Measurements from ENCODE around the gene COL4A6. TPM values are rescaled to one million over a fixed set of nuclear protein-coding genes. Genes with fewer than 3 reads are reported as not detected.

The COL4A6 gene
- total and polyA plus RNA-seq, 4 donors, result under 0.01 to 0.09 (median 0.07) TPM; not detected in 1

DNA sequence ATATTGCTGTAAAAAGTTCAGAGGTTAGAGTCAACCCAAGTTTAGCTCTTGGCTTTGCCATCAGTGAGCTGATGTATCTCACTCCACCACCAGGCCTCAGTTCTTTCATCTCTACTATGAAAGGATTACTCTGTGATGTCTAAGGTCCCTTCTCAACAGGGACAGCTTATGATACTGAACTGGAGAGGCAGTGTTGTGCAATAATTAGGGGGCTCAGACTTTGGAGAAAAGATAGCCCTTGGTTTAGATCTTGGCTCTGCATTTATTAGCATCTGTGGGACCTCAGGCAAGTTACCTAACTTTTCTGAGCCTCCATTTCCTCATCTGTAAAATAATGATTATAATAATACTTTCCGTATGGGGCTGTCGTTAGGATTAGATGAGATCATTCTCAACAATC is 89.0 kb downstream of the COL4A6 start (continued):
- TF ChIP-seq RAD21 (IDR thresholded peaks at IDR 0.05) (no peak), RXRA (IDR thresholded peaks at IDR 0.05) (no peak), GABPA (IDR thresholded peaks at IDR 0.05 in 1 of 2, conservative IDR thresholded peaks at IDR 0.05 in 1 of 2) (no peak)

GRCh38 chrX:108348525-108348924 is 89.7 kb downstream of the COL4A6 start:
- 94% methylated on average over 1 of the region's 1 CpG for WGBS
- Histone ChIP-seq H3K36me3 (ENCODE audit: control insufficient read depth in 4 of 4, insufficient read depth in 3 of 4, low read depth in 1 of 4, low read length in 3 of 4) (no peaks in the 10 kb centered on the region), H3K4me3 (ENCODE audit: low read depth in 1 of 3, low read length in 3 of 3) (no peak overlapping the region), H3K4me1 (ENCODE audit: control insufficient read depth in 4 of 4, insufficient read depth in 4 of 4, low read length in 3 of 4) (no peaks in the 10 kb centered on the region), H3K27ac (ENCODE audit: low read depth in 1 of 2, low read length in 2 of 2) (no peak overlapping the region), H3K27me3 (ENCODE audit: control insufficient read depth in 4 of 4, insufficient read depth in 4 of 4, low read length in 3 of 4) (peaks cover 0 to 4% (median 0%) of the 10 kb centered on the region in 4 donors), H3K9me3 (ENCODE audit: control insufficient read depth in 4 of 4, low read length in 3 of 4) (no peaks in the 10 kb centered on the region), H3K9ac (ENCODE audit: low read depth in 1 of 2, low read length in 2 of 2) (no peak overlapping the region)
- TF ChIP-seq FOXA1 (IDR thresholded peaks at IDR 0.05) (no peak), HNF4A (conservative IDR thresholded peaks at IDR 0.05) (no peak), YY1 (IDR thresholded peaks at IDR 0.05) (no peak), GABPA (IDR thresholded peaks at IDR 0.05 in 1 of 2, conservative IDR thresholded peaks at IDR 0.05 in 1 of 2) (no peak), SP1 (IDR thresholded peaks at IDR 0.05) (no peak), RAD21 (IDR thresholded peaks at IDR 0.05) (no peak), EGR1 (IDR thresholded peaks at IDR 0.05; ENCODE audit: low read depth in 2 of 2) (no peak), FOXA2 (IDR thresholded peaks at IDR 0.05) (no peak), CTCF (IDR thresholded peaks at IDR 0.05; ENCODE audit: low read depth, low read length, missing input control) (no peak)
- TF ChIP-seq, protein P1, sequence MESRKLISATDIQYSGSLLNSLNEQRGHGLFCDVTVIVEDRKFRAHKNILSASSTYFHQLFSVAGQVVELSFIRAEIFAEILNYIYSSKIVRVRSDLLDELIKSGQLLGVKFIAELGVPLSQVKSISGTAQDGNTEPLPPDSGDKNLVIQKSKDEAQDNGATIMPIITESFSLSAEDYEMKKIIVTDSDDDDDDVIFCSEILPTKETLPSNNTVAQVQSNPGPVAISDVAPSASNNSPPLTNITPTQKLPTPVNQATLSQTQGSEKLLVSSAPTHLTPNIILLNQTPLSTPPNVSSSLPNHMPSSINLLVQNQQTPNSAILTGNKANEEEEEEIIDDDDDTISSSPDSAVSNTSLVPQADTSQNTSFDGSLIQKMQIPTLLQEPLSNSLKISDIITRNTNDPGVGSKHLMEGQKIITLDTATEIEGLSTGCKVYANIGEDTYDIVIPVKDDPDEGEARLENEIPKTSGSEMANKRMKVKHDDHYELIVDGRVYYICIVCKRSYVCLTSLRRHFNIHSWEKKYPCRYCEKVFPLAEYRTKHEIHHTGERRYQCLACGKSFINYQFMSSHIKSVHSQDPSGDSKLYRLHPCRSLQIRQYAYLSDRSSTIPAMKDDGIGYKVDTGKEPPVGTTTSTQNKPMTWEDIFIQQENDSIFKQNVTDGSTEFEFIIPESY (IDR thresholded peaks at IDR 0.05), result no peak
- TF ChIP-seq, protein P2, sequence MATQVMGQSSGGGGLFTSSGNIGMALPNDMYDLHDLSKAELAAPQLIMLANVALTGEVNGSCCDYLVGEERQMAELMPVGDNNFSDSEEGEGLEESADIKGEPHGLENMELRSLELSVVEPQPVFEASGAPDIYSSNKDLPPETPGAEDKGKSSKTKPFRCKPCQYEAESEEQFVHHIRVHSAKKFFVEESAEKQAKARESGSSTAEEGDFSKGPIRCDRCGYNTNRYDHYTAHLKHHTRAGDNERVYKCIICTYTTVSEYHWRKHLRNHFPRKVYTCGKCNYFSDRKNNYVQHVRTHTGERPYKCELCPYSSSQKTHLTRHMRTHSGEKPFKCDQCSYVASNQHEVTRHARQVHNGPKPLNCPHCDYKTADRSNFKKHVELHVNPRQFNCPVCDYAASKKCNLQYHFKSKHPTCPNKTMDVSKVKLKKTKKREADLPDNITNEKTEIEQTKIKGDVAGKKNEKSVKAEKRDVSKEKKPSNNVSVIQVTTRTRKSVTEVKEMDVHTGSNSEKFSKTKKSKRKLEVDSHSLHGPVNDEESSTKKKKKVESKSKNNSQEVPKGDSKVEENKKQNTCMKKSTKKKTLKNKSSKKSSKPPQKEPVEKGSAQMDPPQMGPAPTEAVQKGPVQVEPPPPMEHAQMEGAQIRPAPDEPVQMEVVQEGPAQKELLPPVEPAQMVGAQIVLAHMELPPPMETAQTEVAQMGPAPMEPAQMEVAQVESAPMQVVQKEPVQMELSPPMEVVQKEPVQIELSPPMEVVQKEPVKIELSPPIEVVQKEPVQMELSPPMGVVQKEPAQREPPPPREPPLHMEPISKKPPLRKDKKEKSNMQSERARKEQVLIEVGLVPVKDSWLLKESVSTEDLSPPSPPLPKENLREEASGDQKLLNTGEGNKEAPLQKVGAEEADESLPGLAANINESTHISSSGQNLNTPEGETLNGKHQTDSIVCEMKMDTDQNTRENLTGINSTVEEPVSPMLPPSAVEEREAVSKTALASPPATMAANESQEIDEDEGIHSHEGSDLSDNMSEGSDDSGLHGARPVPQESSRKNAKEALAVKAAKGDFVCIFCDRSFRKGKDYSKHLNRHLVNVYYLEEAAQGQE (IDR thresholded peaks at IDR 0.05), result no peak
- DNase-seq (ENCODE audit: low spot score), result no peak

DNA sequence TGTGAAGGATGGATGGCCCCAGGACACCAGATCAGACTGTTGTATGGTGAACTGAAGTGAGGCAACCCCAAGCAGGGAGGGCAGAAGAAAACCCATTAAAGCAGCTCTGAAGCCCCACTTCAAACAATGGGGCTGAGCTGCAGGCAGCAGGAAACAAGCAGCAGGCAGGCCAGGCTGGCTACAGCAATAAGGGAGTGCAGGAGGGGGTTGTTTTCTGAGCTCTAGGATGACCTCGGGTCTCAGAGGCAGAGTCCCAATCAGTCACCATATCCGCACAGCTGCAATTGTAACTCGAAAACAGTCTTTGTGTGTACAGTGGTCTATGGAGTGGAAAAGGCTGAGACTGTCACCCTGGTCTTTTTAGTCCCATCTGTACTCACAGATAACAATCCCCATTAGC is 90.4 kb downstream of the COL4A6 start:
- Histone ChIP-seq H3K4me1 (ENCODE audit: control insufficient read depth in 4 of 4, insufficient read depth in 4 of 4, low read length in 3 of 4) (no peaks in the 10 kb centered on the region), H3K27ac (ENCODE audit: low read depth in 1 of 2, low read length in 2 of 2) (no peak overlapping the region), H3K9ac (ENCODE audit: low read depth in 1 of 2, low read length in 2 of 2) (no peak overlapping the region), H3K4me3 (ENCODE audit: low read depth in 1 of 3, low read length in 3 of 3) (no peak overlapping the region), H3K27me3 (ENCODE audit: control insufficient read depth in 4 of 4, insufficient read depth in 4 of 4, low read length in 3 of 4) (peaks cover 0 to 4% (median 0%) of the 10 kb centered on the region in 4 donors), H3K9me3 (ENCODE audit: control insufficient read depth in 4 of 4, low read length in 3 of 4) (no peaks in the 10 kb centered on the region), H3K36me3 (ENCODE audit: control insufficient read depth in 4 of 4, insufficient read depth in 3 of 4, low read depth in 1 of 4, low read length in 3 of 4) (no peaks in the 10 kb centered on the region)
- no peak for DNase-seq (ENCODE audit: low spot score)
- WGBS, result 42% methylated on average over 3 of the region's 3 CpGs
- TF ChIP-seq YY1 (IDR thresholded peaks at IDR 0.05) (no peak), EGR1 (IDR thresholded peaks at IDR 0.05; ENCODE audit: low read depth in 2 of 2) (no peak), NR2F2 (IDR thresholded peaks at IDR 0.05) (no peak), FOXA1 (IDR thresholded peaks at IDR 0.05) (no peak), HNF4G (IDR thresholded peaks at IDR 0.05) (no peak), FOXA2 (IDR thresholded peaks at IDR 0.05) (no peak), CTCF (IDR thresholded peaks at IDR 0.05; ENCODE audit: low read depth, low read length, missing input control) (no peak), SP1 (IDR thresholded peaks at IDR 0.05) (no peak), RAD21 (IDR thresholded peaks at IDR 0.05) (no peak), JUND (IDR thresholded peaks at IDR 0.05) (no peak), RXRA (IDR thresholded peaks at IDR 0.05) (no peak), GABPA (IDR thresholded peaks at IDR 0.05 in 1 of 2, conservative IDR thresholded peaks at IDR 0.05 in 1 of 2) (no peak), HNF4A (conservative IDR thresholded peaks at IDR 0.05) (no peak), MAX (IDR thresholded peaks at IDR 0.05) (no peak)
- TF ChIP-seq, protein P3, sequence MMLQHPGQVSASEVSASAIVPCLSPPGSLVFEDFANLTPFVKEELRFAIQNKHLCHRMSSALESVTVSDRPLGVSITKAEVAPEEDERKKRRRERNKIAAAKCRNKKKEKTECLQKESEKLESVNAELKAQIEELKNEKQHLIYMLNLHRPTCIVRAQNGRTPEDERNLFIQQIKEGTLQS (IDR thresholded peaks at IDR 0.05), result no peak
- TF ChIP-seq, protein P1 (IDR thresholded peaks at IDR 0.05), result no peak
